A549 (cell line): ENCODE measurements around the gene NUP188. TPM values are rescaled to one million over a fixed set of nuclear protein-coding genes. Genes with fewer than 3 reads are reported as not detected.

Source experiments
- ATAC-seq, 2 experiments: fragments of 200-7000 bp in 1 of 2; fragments of >200 bp in 1 of 2; cut with Nextera tagmentation in 1 of 2; cut with Tn5 transposase in 1 of 2; 3 replicates each; pipeline versions ENCODE4 v1.8.0 to v1.9.1; 2018 to 2020; ENCODE audit warnings: mild to moderate bottlenecking in 1 of 2, moderate library complexity in 1 of 2
- CTCF ChIA-PET: fragments of 300-600 bp; sonication (Branson Sonifier 250); formaldehyde crosslinking; extraction: SDS; loops from one replicate; lab custom pipeline; 2021; ENCODE audit warnings: antibody characterized with exemption, inconsistent platforms; lab: Yijun Ruan, JAX
- POLR2A ChIA-PET: fragments of 350-600 bp; formaldehyde crosslinking; extraction: SDS; loops from one replicate; lab custom pipeline; 2021; ENCODE audit warnings: antibody characterized with exemption, inconsistent platforms; lab: Yijun Ruan, JAX
- DNase-seq, 2 experiments: peaks; one replicate each; pipeline versions ENCODE4 v3.0.0 to v3.0.0-alpha.2; 2011 to 2016; ENCODE audit warnings: low read depth in 1 of 2, low spot score in 1 of 2
- FAIRE-seq: peaks from 2 replicates; lab custom pipeline; 2011; peaks lifted over from hg19 to GRCh38; lab: Jason Lieb, UNC
- H3K27ac ChIP-seq, 2 experiments: fragments of >200 bp; sonication (Bioruptor Twin); formaldehyde crosslinking; 3 replicates each; pipeline ENCODE4 v1.5.1; 2016 to 2017
- H3K4me1 ChIP-seq: fragments of >200 bp; sonication (Bioruptor Twin); formaldehyde crosslinking; 3 replicates; pipeline ENCODE4 v1.6.1; 2016
- H3K4me2 ChIP-seq: fragments of >200 bp; sonication (Bioruptor Twin); formaldehyde crosslinking; 3 replicates; pipeline ENCODE4 v1.6.1; 2016
- H3K4me3 ChIP-seq: fragments of >200 bp; sonication (Bioruptor Twin); formaldehyde crosslinking; 3 replicates; pipeline ENCODE4 v1.5.1; 2016
- H3K9me3 ChIP-seq: fragments of >200 bp; sonication (Bioruptor Twin); formaldehyde crosslinking; 3 replicates; pipeline ENCODE4 v1.6.1; 2016
- CBX8 ChIP-seq: fragments of 200-600 bp; sonication (generic); IDR thresholded peaks from 2 replicates; pipeline ENCODE4 v1.6.1; 2016
- CEBPB ChIP-seq, 2 experiments: fragments of >200 bp in 1 of 2; sonication (Bioruptor Twin) in 1 of 2; formaldehyde crosslinking in 1 of 2; IDR thresholded peaks; 2 replicates each; pipeline ENCODE4 v1.6.1; 2012 to 2016
- CTCF ChIP-seq: fragments of >200 bp; sonication (Bioruptor Twin); formaldehyde crosslinking; IDR thresholded peaks from 3 replicates; pipeline ENCODE4 v1.5.1; 2016
- E2F6 ChIP-seq: IDR thresholded peaks from 2 replicates; pipeline ENCODE4 v1.6.1; 2012; ENCODE audit warnings: low read depth, borderline replicate concordance
- EHMT2 ChIP-seq: fragments of 200-600 bp; sonication (generic); IDR thresholded peaks from 2 replicates; pipeline ENCODE4 v1.6.1; 2016; ENCODE audit warnings: antibody characterized with exemption, low read depth, mild to moderate bottlenecking, moderate library complexity
- EP300 ChIP-seq, 2 experiments: fragments of >200 bp; sonication (Bioruptor Twin); formaldehyde crosslinking; IDR thresholded peaks; 2 replicates in 1 of 2; 3 replicates in 1 of 2; pipeline ENCODE4 v1.6.1; 2016 to 2017
- GATA3 ChIP-seq: IDR thresholded peaks from 2 replicates; pipeline ENCODE4 v1.6.1; 2012; ENCODE audit warnings: borderline replicate concordance
- HEYL ChIP-seq: fragments of 250-450 bp; sonication (Bioruptor Pico); IDR thresholded peaks from 2 replicates; pipeline ENCODE4 v1.8.0; 2021; ENCODE audit warnings: mild to moderate bottlenecking, moderate library complexity
- JUN ChIP-seq, 2 experiments: fragments of >200 bp; sonication (Bioruptor Twin); formaldehyde crosslinking; IDR thresholded peaks; 2 replicates in 1 of 2; 3 replicates in 1 of 2; pipeline ENCODE4 v1.6.1; 2016 to 2017
- JUNB ChIP-seq: fragments of >200 bp; sonication (Bioruptor Twin); formaldehyde crosslinking; IDR thresholded peaks from 2 replicates; pipeline ENCODE4 v1.6.1; 2016
- MAFK ChIP-seq: fragments of 450-650 bp; IDR thresholded peaks from 2 replicates; pipeline ENCODE4 v1.6.1; 2014; ENCODE audit not compliant: partially characterized antibody
- MAX ChIP-seq: IDR thresholded peaks from 2 replicates; pipeline ENCODE4 v1.6.1; 2012
- MAZ ChIP-seq: fragments of 150-350 bp; IDR thresholded peaks from 2 replicates; pipeline ENCODE4 v1.6.1; 2014; ENCODE audit warnings: antibody characterized with exemption, low read depth, low read length, borderline replicate concordance
- NR3C1 ChIP-seq: fragments of >200 bp; sonication (Bioruptor Twin); formaldehyde crosslinking; IDR thresholded peaks from 3 replicates; pipeline ENCODE4 v1.6.1; 2017
- PHF8 ChIP-seq: fragments of 200-600 bp; sonication (generic); IDR thresholded peaks from 2 replicates; pipeline ENCODE4 v1.6.1; 2016; ENCODE audit warnings: low read depth, mild to moderate bottlenecking, antibody characterized with exemption, moderate library complexity, borderline replicate concordance
- POLR2A ChIP-seq: IDR thresholded peaks from 2 replicates; pipeline ENCODE4 v1.6.1; 2012; ENCODE audit warnings: mild to moderate bottlenecking, low read length
- POLR2AphosphoS2 ChIP-seq: conservative IDR thresholded peaks from 2 replicates; pipeline ENCODE4 v1.6.1; 2012; ENCODE audit warnings: low read length, improper control_type of control experiment, inconsistent platforms
- RAD21 ChIP-seq, 2 experiments: fragments of >200 bp in 1 of 2; sonication (Bioruptor Twin) in 1 of 2; formaldehyde crosslinking in 1 of 2; IDR thresholded peaks in 1 of 2; conservative IDR thresholded peaks in 1 of 2; 2 replicates in 1 of 2; 3 replicates in 1 of 2; pipeline ENCODE4 v1.6.1; 2012 to 2018; ENCODE audit warnings: inconsistent platforms in 1 of 2
- RARB ChIP-seq: fragments of 250-450 bp; sonication (Bioruptor Pico); IDR thresholded peaks from 2 replicates; pipeline ENCODE4 v1.8.0; 2021; ENCODE audit warnings: mild to moderate bottlenecking, moderate library complexity
- RCOR1 ChIP-seq: fragments of 150-350 bp; IDR thresholded peaks from 2 replicates; pipeline ENCODE4 v1.6.1; 2014; ENCODE audit warnings: antibody characterized with exemption, low read length, low read depth
- USF2 ChIP-seq: fragments of 450-650 bp; IDR thresholded peaks from 2 replicates; pipeline ENCODE4 v1.6.1; 2014; ENCODE audit warnings: antibody characterized with exemption
- ZNF302 ChIP-seq: fragments of 250-450 bp; sonication (Bioruptor Pico); IDR thresholded peaks from 2 replicates; pipeline ENCODE4 v1.9.0; 2021; ENCODE audit warnings: inconsistent platforms, mild to moderate bottlenecking, moderate library complexity
- ZSCAN20 ChIP-seq: fragments of 250-450 bp; sonication (Bioruptor Pico); IDR thresholded peaks from 2 replicates; pipeline ENCODE4 v1.8.0; 2022; ENCODE audit warnings: mild to moderate bottlenecking, moderate library complexity
- WGBS: methylation state at CpG from one replicate; pipeline ENCODE4 v1.1.6; 2017; ENCODE audit errors: missing lambda C conversion rate; 5-methylcytosine and 5-hydroxymethylcytosine counted together
- polyA plus RNA-seq, 4 experiments: library from polyadenylated mRNA; depleted of rRNA in 3 of 4; stranded (reverse); fragments of >200 nt; fragmentation: RNase III in 1 of 4; extraction: RNeasy Plus Mini Kit Qiagen cat#74134 plus additional on column Dnase treatment in 1 of 4; gene quantifications; 2 replicates in 3 of 4; 3 replicates in 1 of 4; pipeline ENCODE4 v1.2.3, GENCODE V29; 2011 to 2017

The NUP188 gene
- polyA plus RNA-seq, 2 of the 4 experiments (the other 2 are of a cell fraction), result 33.2 to 52.3 TPM

GRCh38 chr9:129009584-129010141 is 62.2 kb downstream of the NUP188 start:
- POLR2A ChIA-PET, result interaction anchor here (1.1 kb wide), 1 partner anchor 19 kb away, joined by 3 read pairs; the partner anchor contains the start of gene SH3GLB2
- no peak for ATAC-seq
- DNase-seq, result no peak
- FAIRE-seq, result no peak
- H3K4me2 ChIP-seq, result no peak overlapping the region
- CTCF ChIA-PET, result interaction anchor here (5.9 to 8.8 kb wide), 3 partner anchors 9 to 20 kb away, joined by 45 to 136 read pairs (median 64); no protein-coding TSS in a partner anchor
- H3K4me3 ChIP-seq, result no peak overlapping the region
- TF ChIP-seq RARB, result no peak
- no peak for TF ChIP-seq RCOR1
- TF ChIP-seq EHMT2, result no peak
- TF ChIP-seq ZNF302, result no peak
- TF ChIP-seq MAX, result no peak
- TF ChIP-seq HEYL (CRISPR knock-in tag), result no peak
- no peak for TF ChIP-seq GATA3
- no peak for TF ChIP-seq CTCF
- no peak for TF ChIP-seq CEBPB (IDR thresholded peaks at IDR 0.05)
- no peak for TF ChIP-seq PHF8
- no peak for TF ChIP-seq NR3C1
- no peak for TF ChIP-seq EP300 (IDR thresholded peaks at IDR 0.05)
- no peak for TF ChIP-seq RAD21 (conservative IDR thresholded peaks at IDR 0.05 in 1 of 2, IDR thresholded peaks at IDR 0.05 in 1 of 2)
- no peak for TF ChIP-seq USF2
- no peak for TF ChIP-seq E2F6
- WGBS, result 88% methylated on average over 16 of the region's 17 CpGs
- no peaks in the 10 kb centered on the region for H3K9me3 ChIP-seq
- no peaks in the 10 kb centered on the region for H3K4me1 ChIP-seq
- no peak overlapping the region for H3K27ac ChIP-seq

- no peak overlapping the region for H3K27ac ChIP-seq
- no peak overlapping the region for H3K4me2 ChIP-seq
- CTCF ChIA-PET, result interaction anchor here (5.9 to 8.8 kb wide), 2 partner anchors 9 to 14 kb away, joined by 64 to 136 read pairs; no protein-coding TSS in a partner anchor
- DNase-seq, result no peak
- no peaks in the 10 kb centered on the region for H3K4me1 ChIP-seq
- FAIRE-seq, result no peak
- TF ChIP-seq MAZ (no peak), POLR2AphosphoS2 (no peak)
- TF ChIP-seq, all 56 proteins: peak for 0
- POLR2A ChIA-PET, result interaction anchor here (0.7 kb wide), 1 partner anchor 18 kb away, joined by 3 read pairs; the partner anchor contains the start of gene SH3GLB2
- Histone ChIP-seq H3K9me3 (no peaks in the 10 kb centered on the region), H3K4me3 (no peak overlapping the region)
- ATAC-seq, result no peak
- 90% methylated on average over 5 of the region's 8 CpGs for WGBS
These were observed 62.9 kb downstream of the NUP188 start for GRCh38 chr9:129010267-129010975.

- Histone ChIP-seq H3K4me2 (no peak overlapping the region), H3K4me1 (no peaks in the 10 kb centered on the region), H3K27ac (no peak overlapping the region), H3K9me3 (no peaks in the 10 kb centered on the region), H3K4me3 (no peak overlapping the region)
- ATAC-seq, result no peak
- POLR2A ChIA-PET, result interaction anchor here (0.7 kb wide), 1 partner anchor 17 kb away, joined by 3 read pairs; the partner anchor contains the start of gene SH3GLB2
- DNase-seq, result no peak
- CTCF ChIA-PET, result interaction anchor here (0.6 kb wide), 1 partner anchor 1696 kb away, joined by 4 read pairs; no protein-coding TSS in a partner anchor
- FAIRE-seq, result no peak
- 94% methylated on average over 18 of the region's 19 CpGs for WGBS
- TF ChIP-seq RARB (no peak), ZSCAN20 (no peak), MAX (no peak), POLR2A (no peak), CBX8 (no peak), JUN (IDR thresholded peaks at IDR 0.05) (no peak), MAFK (no peak), JUNB (no peak)
These were observed 63.7 kb downstream of the NUP188 start for GRCh38 chr9:129011170-129011569.
